ENCODE measurements around the gene TAGAP.
A peak's percentile ranks its signal among the peaks of the same experiment; 100 is the strongest.

The TAGAP gene

DNA sequence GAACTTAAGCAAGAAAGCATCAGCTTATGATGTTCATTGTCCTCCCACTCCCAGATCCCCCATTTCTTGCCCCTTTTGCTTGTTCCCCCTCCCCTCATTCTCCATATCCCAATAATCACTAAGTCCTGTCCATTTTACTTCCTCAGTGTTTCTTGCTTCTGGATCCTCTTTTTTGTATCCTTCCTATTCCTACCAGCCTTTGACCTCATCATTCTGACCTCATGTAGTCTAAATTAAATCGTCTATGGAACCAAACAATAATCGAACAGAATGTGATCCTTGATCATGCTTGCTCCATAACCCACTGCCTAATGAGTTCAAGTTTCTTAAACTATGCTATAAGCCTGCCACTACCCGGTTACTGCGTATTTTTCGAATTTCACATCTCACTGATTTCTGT is 39.4 kb downstream of the TAGAP start:
- Mint-ChIP-seq H3K4me3 (no peak overlapping the region), H3K36me3 (ENCODE audit: low read depth) (peaks cover 11% of the 10 kb centered on the region), H3K4me1 (peaks cover 31% of the 10 kb centered on the region), H3K9me3 (peaks cover 6% of the 10 kb centered on the region), H3K27me3 (ENCODE audit: low read depth, poor library complexity) (peaks cover 2% of the 10 kb centered on the region), H3K27ac (no peak overlapping the region)
- no peak for DNase-seq
- TF ChIP-seq CTCF (IDR thresholded peaks at IDR 0.05): no peak

DNA sequence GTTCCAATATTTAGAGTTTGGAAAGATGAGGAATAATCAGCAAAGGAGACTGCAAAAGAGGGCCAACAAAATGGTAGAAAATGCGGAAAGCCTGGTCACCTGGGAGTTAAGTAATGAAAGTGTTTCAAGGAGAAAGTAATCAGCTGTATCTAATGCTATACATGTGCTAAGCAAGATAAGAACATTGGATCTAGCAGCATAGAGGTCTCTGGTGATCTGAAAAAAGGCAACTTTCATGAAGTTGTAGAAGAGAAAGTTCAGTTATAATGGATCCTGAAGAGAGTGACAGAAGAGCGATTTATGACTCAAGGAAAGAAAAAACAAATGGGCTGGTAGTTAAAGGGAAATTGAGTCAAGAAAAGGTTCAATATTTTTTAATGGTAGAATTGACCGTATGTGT is 40.2 kb downstream of the TAGAP start:
- Mint-ChIP-seq H3K27me3 (ENCODE audit: low read depth, poor library complexity) (peaks cover 2% of the 10 kb centered on the region), H3K9me3 (peaks cover 6% of the 10 kb centered on the region)

GRCh38 chr6:159002432-159003155 is 42.2 kb downstream of the TAGAP start:
- H3K4me3 Mint-ChIP-seq: no peak overlapping the region
- no peak for TF ChIP-seq CTCF (IDR thresholded peaks at IDR 0.05)
- H3K4me1 Mint-ChIP-seq: peaks cover 39% of the 10 kb centered on the region

More for the DNA sequence above, 40.2 kb downstream of the TAGAP start:
- no peak overlapping the region for H3K4me3 Mint-ChIP-seq
- no peak for DNase-seq
- peaks cover 34% of the 10 kb centered on the region for H3K4me1 Mint-ChIP-seq
- peaks cover 11% of the 10 kb centered on the region for H3K36me3 Mint-ChIP-seq (ENCODE audit: low read depth)
- no peak overlapping the region for H3K27ac Mint-ChIP-seq
- TF ChIP-seq CTCF (IDR thresholded peaks at IDR 0.05): no peak

GRCh38 chr6:158999666-159000403 is 45.0 kb downstream of the TAGAP start, which contains the start of gene RSPH3:
Gene RSPH3, minus strand, starts transcription at chr6:159000202. Its CDS starts 652 bp downstream, at chr6:158999550.
- peaks cover 35% of the 10 kb centered on the region for H3K36me3 Mint-ChIP-seq (ENCODE audit: low read depth)
- peak within 1 kb of the TSS; percentile 95 for H3K4me3 Mint-ChIP-seq
- H3K27me3 Mint-ChIP-seq (ENCODE audit: low read depth, poor library complexity): peaks cover 9% of the 10 kb centered on the region
- peak within 1 kb of the TSS; percentile 97 for H3K27ac Mint-ChIP-seq
- peak; percentile 96 for DNase-seq
- peaks cover 21% of the 10 kb centered on the region for H3K9me3 Mint-ChIP-seq
- H3K4me1 Mint-ChIP-seq: peaks cover 33% of the 10 kb centered on the region
- no peak for TF ChIP-seq CTCF (IDR thresholded peaks at IDR 0.05)

More at GRCh38 chr6:159002432-159003155, 42.2 kb downstream of the TAGAP start:
- Mint-ChIP-seq H3K9me3 (peaks cover 6% of the 10 kb centered on the region), H3K27ac (peak overlapping the region; percentile 94), H3K27me3 (ENCODE audit: low read depth, poor library complexity) (peaks cover 6% of the 10 kb centered on the region), H3K36me3 (ENCODE audit: low read depth) (peaks cover 12% of the 10 kb centered on the region)
- no peak for DNase-seq

- Mint-ChIP-seq H3K4me1 (peaks cover 33% of the 10 kb centered on the region), H3K9me3 (peaks cover 22% of the 10 kb centered on the region), H3K27ac (peak overlapping the region; percentile 97), H3K36me3 (ENCODE audit: low read depth) (peaks cover 37% of the 10 kb centered on the region), H3K27me3 (ENCODE audit: low read depth, poor library complexity) (peaks cover 7% of the 10 kb centered on the region), H3K4me3 (peak overlapping the region; percentile 95)
- DNase-seq: no peak
- TF ChIP-seq CTCF (IDR thresholded peaks at IDR 0.05): no peak
These were observed 45.6 kb downstream of the TAGAP start for GRCh38 chr6:158999154-158999665.
